Uterus (tissue), 2 donors: ENCODE measurements around the gene NOS1AP.

Source experiments
- CTCF ChIP-seq, 4 experiments: fragments of 200-600 bp in 2 of 4; fragments of 450-650 bp in 2 of 4; sonication (generic) in 2 of 4; IDR thresholded peaks; one replicate each; pipeline ENCODE4 v1.5.1; 2016 to 2019; ENCODE audit warnings: antibody characterized with exemption in 4 of 4, mild to moderate bottlenecking in 2 of 4, moderate library complexity in 1 of 4
- POLR2A ChIP-seq, 2 donors: fragments of 450-650 bp; IDR thresholded peaks; one replicate each; pipeline ENCODE4 v1.6.1; 2016; ENCODE audit warnings: antibody characterized with exemption in 2 of 2, mild to moderate bottlenecking in 1 of 2, moderate library complexity in 1 of 2

- no peak for TF ChIP-seq CTCF (IDR thresholded peaks at IDR 0.05)
- TF ChIP-seq POLR2A (IDR thresholded peaks at IDR 0.05): no peak
These were observed 233.0 kb downstream of the NOS1AP start for GRCh38 chr1:162302306-162303003.
